IMR-90 (cell line): Measurements from ENCODE around the gene GAMT. TPM values are rescaled to one million over a fixed set of nuclear protein-coding genes. Genes with fewer than 3 reads are reported as not detected.

ENCODE experiments used
- ATAC-seq: fragments of 200-7000 bp; cut with Tn5 transposase; 2 replicates; pipeline ENCODE4 v1.9.1; 2020; ENCODE audit warnings: low read depth, mild to moderate bottlenecking, moderate library complexity
- BruUV-seq: library from RNA; stranded (reverse); fragments of 400-500 nt; replicated peaks from 2 replicates; lab custom pipeline; 2021; lab: Mats Ljungman, UMichigan
- CTCF ChIA-PET: fragments of 300-600 bp; formaldehyde crosslinking; extraction: SDS; loops from one replicate; lab custom pipeline; 2021; ENCODE audit warnings: antibody characterized with exemption; lab: Yijun Ruan, JAX
- POLR2A ChIA-PET: fragments of 300-600 bp; sonication (Branson Sonifier 250); formaldehyde crosslinking; loops from one replicate; lab custom pipeline; 2022; ENCODE audit warnings: antibody characterized with exemption; ENCODE audit not compliant: unreplicated experiment; lab: Charles Lee
- DNase-seq: peaks from one replicate; pipeline ENCODE4 v3.0.0; 2013
- H2AFZ ChIP-seq: replicated peaks from 2 replicates; pipeline ENCODE3; 2013; ENCODE audit warnings: low read length, mild to moderate bottlenecking; ENCODE audit not compliant: poor library complexity
- H2AK5ac ChIP-seq: 2 replicates; pipeline ENCODE4 v1.6.1; 2013; ENCODE audit warnings: low read depth, low read length, inconsistent platforms
- H2AK9ac ChIP-seq: replicated peaks from 2 replicates; pipeline ENCODE3; 2013; ENCODE audit warnings: mild to moderate bottlenecking, low read depth, low read length, moderate library complexity; ENCODE audit not compliant: poor library complexity
- H2BK120ac ChIP-seq: 2 replicates; pipeline ENCODE4 v1.6.1; 2013; ENCODE audit warnings: low read depth, low read length, inconsistent platforms
- H2BK15ac ChIP-seq: 3 replicates; pipeline ENCODE4 v1.6.1; 2013; ENCODE audit warnings: low read depth, low read length, inconsistent platforms
- H2BK20ac ChIP-seq: 2 replicates; pipeline ENCODE4 v1.6.1; 2013; ENCODE audit warnings: low read depth, mild to moderate bottlenecking, inconsistent platforms, low read length, moderate library complexity
- H2BK5ac ChIP-seq: 2 replicates; pipeline ENCODE4 v1.6.1; 2013; ENCODE audit warnings: mild to moderate bottlenecking, low read depth, low read length, inconsistent platforms; ENCODE audit not compliant: poor library complexity, severe bottlenecking
- H3K14ac ChIP-seq: replicated peaks from 2 replicates; pipeline ENCODE4 v1.6.1; 2013; ENCODE audit warnings: low read depth, low read length, inconsistent platforms
- H3K18ac ChIP-seq: 2 replicates; pipeline ENCODE4 v1.6.1; 2013; ENCODE audit warnings: low read depth, low read length, control low read depth
- H3K23ac ChIP-seq: 2 replicates; pipeline ENCODE4 v1.6.1; 2013; ENCODE audit warnings: low read depth, low read length, inconsistent platforms
- H3K27ac ChIP-seq: 2 replicates; pipeline ENCODE4 v1.5.1; 2013; ENCODE audit warnings: mild to moderate bottlenecking, control low read depth, low read length; ENCODE audit not compliant: insufficient read depth
- H3K27me3 ChIP-seq: 2 replicates; pipeline ENCODE4 v1.6.1; 2013; ENCODE audit warnings: low read length; ENCODE audit not compliant: control insufficient read depth, insufficient read depth
- H3K36me3 ChIP-seq: 2 replicates; pipeline ENCODE4 v1.6.1; 2013; ENCODE audit warnings: low read length, mixed read lengths; ENCODE audit not compliant: control insufficient read depth, insufficient read depth
- H3K4ac ChIP-seq: 2 replicates; pipeline ENCODE4 v1.6.1; 2013; ENCODE audit warnings: low read depth, low read length, inconsistent platforms
- H3K4me1 ChIP-seq: 2 replicates; pipeline ENCODE4 v1.6.1; 2013; ENCODE audit warnings: low read length, mixed read lengths; ENCODE audit not compliant: control insufficient read depth, insufficient read depth
- H3K4me2 ChIP-seq: 2 replicates; pipeline ENCODE4 v1.6.1; 2013; ENCODE audit warnings: low read depth, mild to moderate bottlenecking, control low read depth, low read length, moderate library complexity
- H3K4me3 ChIP-seq: 2 replicates; pipeline ENCODE4 v1.5.1; 2013; ENCODE audit warnings: low read depth, mild to moderate bottlenecking, control low read depth, low read length, moderate library complexity; ENCODE audit not compliant: insufficient read depth
- H3K56ac ChIP-seq: 2 replicates; pipeline ENCODE4 v1.6.1; 2013; ENCODE audit warnings: low read length, inconsistent platforms; ENCODE audit not compliant: insufficient read depth; ENCODE audit errors: extremely low read depth
- H3K79me1 ChIP-seq, 2 experiments: 2 replicates each; pipeline ENCODE4 v1.6.1; 2013; ENCODE audit warnings: low read length in 2 of 2, inconsistent platforms in 1 of 2, low read depth in 1 of 2
- H3K9ac ChIP-seq: 2 replicates; pipeline ENCODE4 v1.6.1; 2013; ENCODE audit warnings: low read depth, low read length, control low read depth
- H3K9me1 ChIP-seq: 2 replicates; pipeline ENCODE4 v1.6.1; 2013; ENCODE audit warnings: low read length, inconsistent platforms; ENCODE audit not compliant: insufficient read depth
- H3K9me3 ChIP-seq: 2 replicates; pipeline ENCODE4 v1.6.1; 2013; ENCODE audit warnings: low read length; ENCODE audit not compliant: control insufficient read depth, insufficient read depth
- H4K20me1 ChIP-seq: 2 replicates; pipeline ENCODE4 v1.6.1; 2013; ENCODE audit warnings: low read length, inconsistent platforms; ENCODE audit not compliant: insufficient read depth
- H4K5ac ChIP-seq: 2 replicates; pipeline ENCODE4 v1.6.1; 2013; ENCODE audit warnings: mild to moderate bottlenecking, low read depth, low read length, control low read depth
- H4K8ac ChIP-seq, 2 experiments: 2 replicates each; pipeline ENCODE4 v1.6.1; 2013; ENCODE audit warnings: low read depth in 2 of 2, low read length in 2 of 2, control low read depth in 1 of 2, inconsistent platforms in 1 of 2
- H4K91ac ChIP-seq: 2 replicates; pipeline ENCODE4 v1.6.1; 2013; ENCODE audit warnings: low read depth, low read length, inconsistent platforms; ENCODE audit not compliant: insufficient read depth
- POLR2A ChIP-seq: IDR thresholded peaks from 2 replicates; pipeline ENCODE4 v1.6.1; 2012; ENCODE audit warnings: mild to moderate bottlenecking, low read depth, low read length
- WGBS, 2 experiments: methylation state at CpG; one replicate each; pipeline versions ENCODE4 v1.1.5 to v1.1.7; 2013; ENCODE audit warnings: missing lambda C conversion rate in 2 of 2; ENCODE audit not compliant: insufficient read length in 1 of 2; ENCODE audit errors: extremely low coverage in 2 of 2; 5-methylcytosine and 5-hydroxymethylcytosine counted together
- dilution Hi-C: fragments of 300-500 bp; cut with HindIII; formaldehyde crosslinking; loops from one replicate; pipeline ENCODE4 v1.14.3; 2018; ENCODE audit warnings: low sequenced_read_pairs; ENCODE audit not compliant: unreplicated experiment
- in situ Hi-C: fragments of 300-500 bp; cut with MboI; formaldehyde crosslinking; loops from 3 replicates; pipeline ENCODE4 v1.14.3; 2019; ENCODE audit warnings: low sequenced_read_pairs, inconsistent platforms, mixed read lengths
- intact Hi-C: fragments of 100-400 bp; cut with micrococcal nuclease; formaldehyde crosslinking; loops from 2 replicates; pipeline ENCODE4 v1.10.0; 2022
- polyA plus RNA-seq, 3 experiments: library from polyadenylated mRNA; depleted of rRNA; stranded (reverse); fragments of >200 nt; gene quantifications; 2 replicates each; pipeline ENCODE4 v1.2.3, GENCODE V29; 2012; ENCODE audit warnings: low replicate concordance in 1 of 3
- total RNA-seq: library from RNA; depleted of rRNA; stranded (reverse); fragments of >200 nt; gene quantifications from 2 replicates; pipeline ENCODE4 v1.2.3, GENCODE V29; 2012

The GAMT gene
- total and polyA plus RNA-seq, 2 of the 4 experiments (the other 2 are of a cell fraction), result 22.8 to 51.8 TPM

DNA sequence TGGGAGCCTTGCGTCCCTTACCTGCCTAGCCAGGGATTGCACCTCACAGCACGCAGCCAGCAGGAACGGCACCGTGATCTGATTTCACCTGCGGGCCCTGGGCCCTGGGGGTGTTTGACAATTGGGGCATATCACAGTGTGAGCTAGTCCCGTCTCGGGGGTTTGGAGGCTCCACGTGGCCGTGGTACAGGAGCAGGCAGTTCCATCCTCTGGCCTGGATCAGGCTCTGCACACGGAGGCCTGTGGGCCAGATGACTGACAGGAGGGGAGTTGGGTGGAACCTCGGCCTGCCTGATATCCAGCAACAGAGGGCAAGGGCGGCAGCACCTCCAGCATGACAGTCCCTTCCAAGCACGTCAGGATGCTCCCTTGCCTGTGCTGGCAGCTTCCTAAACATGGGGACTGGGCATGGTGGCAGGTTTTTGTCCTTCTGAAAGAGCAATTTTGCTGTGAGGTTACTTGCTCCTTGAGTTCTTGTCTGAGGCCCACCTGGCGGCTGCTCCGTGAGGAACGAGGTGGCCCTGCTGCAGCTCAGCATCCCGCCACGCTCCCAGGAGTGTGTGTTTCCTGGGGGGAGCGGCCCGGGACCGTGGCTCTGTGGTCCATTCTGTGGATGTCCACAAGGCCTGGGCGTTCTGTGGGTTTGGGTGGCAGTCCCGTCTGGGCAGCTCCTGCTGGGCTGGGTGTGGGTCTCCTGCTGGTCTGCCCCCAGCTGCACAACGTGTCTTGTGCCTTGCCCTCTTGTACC, 30.6 kb upstream of the GAMT start:
- no peak overlapping the region for H3K56ac ChIP-seq
- H2AK5ac ChIP-seq, result no peak overlapping the region
- H3K9me1 ChIP-seq, result no peaks in the 10 kb centered on the region; the same call in 1 of the 2 replicates
- H2AFZ ChIP-seq, result no peak overlapping the region
- intact Hi-C loops (no loop called here), dilution Hi-C loops (no loop called here), in situ Hi-C loops (no loop called here)
- no peak overlapping the region for H2AK9ac ChIP-seq
- no peak overlapping the region for H2BK5ac ChIP-seq
- peaks cover 18% of the 10 kb centered on the region for H4K20me1 ChIP-seq
- H3K4me2 ChIP-seq, result no peak overlapping the region
- H3K27ac ChIP-seq, result no peak overlapping the region
- H3K4ac ChIP-seq, result no peak overlapping the region
- no peak overlapping the region for H3K4me3 ChIP-seq
- no peak overlapping the region for H4K91ac ChIP-seq
- H3K18ac ChIP-seq, result no peak overlapping the region
- no peak overlapping the region for H4K5ac ChIP-seq
- ChIA-PET POLR2A (no interaction called here), CTCF (no interaction called here)
- no peak for TF ChIP-seq POLR2A
- H3K9ac ChIP-seq, result no peak overlapping the region
- H3K9me3 ChIP-seq, result no peaks in the 10 kb centered on the region
- H3K14ac ChIP-seq, result no peak overlapping the region
- H2BK20ac ChIP-seq, result no peak overlapping the region
- DNase-seq (no peak), ATAC-seq (no peak)
- H3K79me1 ChIP-seq, result peaks cover 19 to 54% of the 10 kb centered on the region in 2 experiments
- WGBS, 2 experiments, result 95% methylated on average over 13 of the region's 24 CpGs; no CpG with 5 or more reads in 1 of the 2 experiments
- no peaks in the 10 kb centered on the region for H3K27me3 ChIP-seq
- BruUV-seq, result no TSS peak
- no peak overlapping the region for H2BK15ac ChIP-seq
- no peaks in the 10 kb centered on the region for H3K4me1 ChIP-seq
- no peak overlapping the region for H2BK120ac ChIP-seq
- H3K36me3 ChIP-seq, result peaks cover 61% of the 10 kb centered on the region
- H4K8ac ChIP-seq, result no peak overlapping the region
- H3K23ac ChIP-seq, result no peak overlapping the region
